Measurements from ENCODE around the gene OR2J1.
A peak's percentile ranks its signal among the peaks of the same experiment; 100 is the strongest.
"Not testable (repeated sequence)": the region's sequence is repeated elsewhere in the genome, so short reads cannot be mapped to it uniquely, and the experiment has no call there.

OR2J1 gene

GRCh38 chr6:29099190-29099589 lies at the start of gene OR2J1:
Gene OR2J1 (plus strand): TSS chr6:29099490. CDS start chr6:29100943, 1,453 bp downstream.
- DNase-seq: no peak

GRCh38 chr6:29051680-29052079 lies 47.6 kb upstream of the OR2J1 start:
- DNase-seq: no peak

GRCh38 chr6:29071831-29072723 lies 27.2 kb upstream of the OR2J1 start:
- no peak for DNase-seq

- no peak for DNase-seq
Measured at GRCh38 chr6:29079203-29079602, 20.1 kb upstream of the OR2J1 start.

GRCh38 chr6:29081312-29081711 lies 18.0 kb upstream of the OR2J1 start:
- DNase-seq: no peak

GRCh38 chr6:29082457-29082856 lies 16.8 kb upstream of the OR2J1 start:
- no peak for DNase-seq

- no peak for DNase-seq
Measured at GRCh38 chr6:29087213-29087612, 12.1 kb upstream of the OR2J1 start, which contains the start of gene OR2B3. Gene OR2B3 (minus strand): TSS chr6:29087313. CDS start chr6:29087248, 65 bp downstream.

GRCh38 chr6:29092957-29093356 lies 6.3 kb upstream of the OR2J1 start:
- DNase-seq: no peak

GRCh38 chr6:29097803-29098202 lies 1.5 kb upstream of the OR2J1 start:
- DNase-seq: no peak

GRCh38 chr6:29107758-29108157 lies 8.5 kb downstream of the OR2J1 start, which contains the start of gene OR2J3:
Gene OR2J3 (plus strand): TSS chr6:29108058. CDS start chr6:29111891, 3,833 bp downstream.
- no peak for DNase-seq

GRCh38 chr6:29112135-29112534 lies 12.8 kb downstream of the OR2J1 start:
- DNase-seq: peak; percentile 12

GRCh38 chr6:29114964-29115363 lies 15.7 kb downstream of the OR2J1 start:
- DNase-seq: not testable (repeated sequence)

- no peak for DNase-seq
Measured at GRCh38 chr6:29129326-29130012, 30.2 kb downstream of the OR2J1 start.

- no peak for DNase-seq
Measured at GRCh38 chr6:29130644-29131043, 31.4 kb downstream of the OR2J1 start.

GRCh38 chr6:29131691-29132090 lies 32.4 kb downstream of the OR2J1 start:
- DNase-seq: no peak

- DNase-seq: no peak
Measured at GRCh38 chr6:29137724-29138123, 38.4 kb downstream of the OR2J1 start.

GRCh38 chr6:29141606-29142005 lies 42.3 kb downstream of the OR2J1 start:
- no peak for DNase-seq

GRCh38 chr6:29142309-29142708 lies 43.0 kb downstream of the OR2J1 start:
- no peak for DNase-seq

- DNase-seq: no peak
Measured at GRCh38 chr6:29146179-29146578, 46.9 kb downstream of the OR2J1 start.

GRCh38 chr6:29147074-29147473 lies 47.8 kb downstream of the OR2J1 start:
- no peak for DNase-seq

GRCh38 chr6:29149444-29149843 lies 50.2 kb downstream of the OR2J1 start:
- DNase-seq: not testable (repeated sequence)
